ENCODE data around the gene ATG2A.

ATG2A gene

GRCh38 chr11:64900774-64901173 lies 16.2 kb downstream of the ATG2A start:
- no peak for DNase-seq

DNA sequence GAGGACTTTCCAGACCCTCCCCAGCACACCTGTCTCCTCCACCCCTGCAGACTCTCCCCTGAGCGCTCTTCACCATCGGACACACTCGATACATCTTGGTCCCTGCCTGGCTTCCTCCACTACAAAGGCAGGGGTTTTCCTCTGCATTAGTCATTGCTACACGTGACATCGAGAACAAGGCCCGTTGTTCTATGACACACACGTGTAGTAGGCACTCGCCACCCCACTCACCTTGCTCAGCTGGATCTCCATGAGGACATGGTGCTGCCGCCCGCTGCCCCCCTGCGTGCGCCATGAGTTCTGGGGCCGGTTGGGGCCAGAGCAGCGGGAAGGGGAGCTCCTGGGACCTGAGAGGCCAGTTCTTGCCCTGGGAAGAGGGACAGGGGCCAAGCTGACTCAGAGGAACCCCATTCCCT lies 16.7 kb downstream of the ATG2A start:
- DNase-seq = no peak

DNA sequence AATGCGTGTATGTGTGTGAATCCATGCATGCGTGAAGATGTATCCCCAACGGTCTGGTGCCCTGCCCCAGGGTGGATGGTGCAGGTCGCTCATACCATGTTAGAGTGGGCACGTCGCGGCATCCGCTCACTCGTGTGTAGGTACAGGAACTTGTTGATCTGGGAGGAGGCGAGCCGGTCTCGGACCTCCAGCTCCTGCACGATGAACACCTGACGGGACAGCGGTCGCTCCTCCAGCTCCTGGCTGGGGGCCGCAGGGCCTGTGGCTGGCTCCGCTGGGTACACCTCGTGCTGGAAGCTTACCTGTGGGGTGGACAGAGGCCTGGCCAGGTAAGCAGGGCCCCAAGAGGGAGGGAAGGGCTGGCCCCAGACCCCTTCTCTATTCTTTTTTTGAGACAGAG lies 18.5 kb downstream of the ATG2A start:
- no peak for DNase-seq

GRCh38 chr11:64898076-64898445 lies 18.9 kb downstream of the ATG2A start:
- DNase-seq = no peak

GRCh38 chr11:64897381-64898075 lies 19.5 kb downstream of the ATG2A start:
- DNase-seq = no peak

- DNase-seq = no peak
Measured at GRCh38 chr11:64896448-64897022, 20.5 kb downstream of the ATG2A start.

DNA sequence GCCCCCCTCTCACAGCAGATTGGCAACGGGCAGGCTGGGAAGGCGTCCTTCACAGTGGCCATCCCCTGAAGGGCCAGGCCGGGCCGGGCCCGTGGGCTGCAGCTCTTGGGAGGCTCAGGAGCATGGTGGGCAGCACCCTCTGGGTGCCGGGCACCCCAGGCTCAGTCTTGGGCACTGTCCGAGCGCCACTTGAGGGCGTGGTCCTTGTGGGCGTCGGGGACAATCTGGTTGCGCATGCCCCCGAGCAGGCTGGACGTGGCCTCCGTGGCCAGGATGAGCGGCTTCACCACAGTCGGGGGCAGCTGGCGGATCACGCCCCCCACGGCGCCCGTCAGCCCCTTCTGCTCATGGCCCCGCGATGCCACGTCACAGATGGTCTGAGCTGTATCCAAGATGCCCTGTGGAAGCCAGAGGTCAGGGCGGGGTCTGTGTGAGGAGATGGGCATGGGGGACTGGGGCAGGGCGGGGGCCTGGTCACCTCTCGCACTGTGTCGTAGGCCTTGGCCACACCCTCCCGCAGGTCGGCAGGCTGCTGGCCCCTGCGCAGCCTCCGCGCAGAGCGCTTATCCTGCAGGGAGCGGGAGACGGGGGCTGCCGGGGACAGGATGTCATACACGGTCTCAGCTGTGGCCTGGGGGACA lies 22.1 kb downstream of the ATG2A start:
- DNase-seq = no peak

- peak; percentile 52 for DNase-seq
Measured at GRCh38 chr11:64894070-64894811, 22.8 kb downstream of the ATG2A start.

DNA sequence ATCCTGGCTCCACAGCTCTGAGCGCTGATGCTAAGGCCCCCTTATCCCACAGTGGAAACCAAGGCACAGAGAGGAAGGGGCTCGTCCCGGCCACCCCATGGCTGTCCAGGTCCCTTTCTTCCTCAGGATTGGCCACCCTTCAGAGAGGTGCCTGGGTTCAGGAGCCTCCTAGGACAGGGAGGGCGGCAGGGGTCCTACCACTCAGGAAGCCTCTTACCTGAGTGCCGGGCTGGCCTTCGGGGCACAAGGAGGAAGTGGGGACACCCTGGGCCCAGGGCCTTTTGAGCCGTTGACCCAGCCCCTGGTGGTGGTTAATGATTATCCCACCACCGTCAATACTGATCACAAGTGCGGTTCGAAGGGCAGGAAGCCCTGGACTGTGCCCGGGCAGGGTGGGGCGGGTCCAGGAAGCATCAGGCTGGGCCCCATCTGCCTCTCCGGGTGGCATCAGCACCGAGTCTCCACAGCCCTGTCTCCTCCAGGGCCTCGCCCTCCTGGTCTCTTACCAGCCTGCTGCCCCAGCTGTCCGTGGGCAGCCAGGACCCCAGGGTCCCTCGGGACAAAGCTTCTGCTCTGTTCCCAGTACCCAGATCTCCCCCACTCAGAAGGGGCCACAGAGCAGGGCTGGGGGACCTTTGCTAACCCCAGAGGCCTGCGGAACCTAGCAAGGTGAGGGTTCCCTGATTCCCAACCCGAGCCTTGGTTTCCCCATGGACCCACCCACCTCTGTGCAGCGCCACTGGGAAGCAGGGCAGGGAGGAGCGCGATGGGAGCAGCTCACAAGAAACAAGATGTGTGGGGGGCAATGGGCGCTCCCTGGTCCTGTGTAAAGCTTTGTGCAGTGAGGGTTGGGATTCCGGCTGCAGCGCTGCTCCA lies 23.6 kb downstream of the ATG2A start:
- DNase-seq = no peak

DNA sequence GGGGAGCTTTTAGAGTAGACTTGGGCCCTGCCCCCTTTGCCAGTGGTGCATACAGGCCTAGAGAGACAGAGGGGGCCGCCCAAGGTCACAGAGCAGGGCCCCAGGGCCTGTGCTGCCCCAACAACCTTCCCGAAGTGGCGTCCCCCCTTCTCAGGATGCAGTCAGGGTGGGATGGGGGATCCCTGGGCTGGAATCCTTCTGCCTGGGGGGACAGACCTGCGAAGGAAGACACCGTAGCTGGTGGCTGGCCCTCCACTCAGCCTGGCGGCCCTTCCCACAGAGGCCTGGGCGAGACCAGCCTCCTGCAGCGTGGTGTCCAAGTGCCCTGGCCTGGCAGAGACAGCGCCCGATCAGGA lies 24.2 kb downstream of the ATG2A start:
- DNase-seq = no peak

GRCh38 chr11:64892411-64892831 lies 24.6 kb downstream of the ATG2A start:
- no peak for DNase-seq

- no peak for DNase-seq
Measured at GRCh38 chr11:64891880-64892279, 25.1 kb downstream of the ATG2A start.

- DNase-seq = no peak
Measured at GRCh38 chr11:64891215-64891848, 25.7 kb downstream of the ATG2A start.

DNA sequence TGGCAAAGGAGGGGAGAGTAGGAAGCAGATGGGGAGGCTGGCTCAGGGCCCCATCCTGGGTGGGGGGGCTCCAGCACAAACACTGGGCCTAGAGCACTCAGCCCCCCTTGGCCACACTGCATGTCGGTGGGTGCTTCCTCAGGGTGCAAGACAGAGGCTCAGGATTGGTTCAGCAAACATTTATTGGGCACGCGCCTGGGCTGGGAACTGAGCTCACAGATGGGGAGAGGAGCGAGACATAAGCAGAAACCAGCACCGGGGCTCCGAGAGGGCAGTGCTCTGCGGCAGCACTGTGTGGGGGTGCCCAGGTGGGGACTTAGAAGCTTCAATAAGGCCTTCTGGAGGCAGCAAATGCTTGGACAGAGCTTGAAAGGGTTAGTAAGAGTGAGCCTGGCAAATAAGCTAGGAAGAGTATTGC lies 26.5 kb downstream of the ATG2A start:
- no peak for DNase-seq

DNA sequence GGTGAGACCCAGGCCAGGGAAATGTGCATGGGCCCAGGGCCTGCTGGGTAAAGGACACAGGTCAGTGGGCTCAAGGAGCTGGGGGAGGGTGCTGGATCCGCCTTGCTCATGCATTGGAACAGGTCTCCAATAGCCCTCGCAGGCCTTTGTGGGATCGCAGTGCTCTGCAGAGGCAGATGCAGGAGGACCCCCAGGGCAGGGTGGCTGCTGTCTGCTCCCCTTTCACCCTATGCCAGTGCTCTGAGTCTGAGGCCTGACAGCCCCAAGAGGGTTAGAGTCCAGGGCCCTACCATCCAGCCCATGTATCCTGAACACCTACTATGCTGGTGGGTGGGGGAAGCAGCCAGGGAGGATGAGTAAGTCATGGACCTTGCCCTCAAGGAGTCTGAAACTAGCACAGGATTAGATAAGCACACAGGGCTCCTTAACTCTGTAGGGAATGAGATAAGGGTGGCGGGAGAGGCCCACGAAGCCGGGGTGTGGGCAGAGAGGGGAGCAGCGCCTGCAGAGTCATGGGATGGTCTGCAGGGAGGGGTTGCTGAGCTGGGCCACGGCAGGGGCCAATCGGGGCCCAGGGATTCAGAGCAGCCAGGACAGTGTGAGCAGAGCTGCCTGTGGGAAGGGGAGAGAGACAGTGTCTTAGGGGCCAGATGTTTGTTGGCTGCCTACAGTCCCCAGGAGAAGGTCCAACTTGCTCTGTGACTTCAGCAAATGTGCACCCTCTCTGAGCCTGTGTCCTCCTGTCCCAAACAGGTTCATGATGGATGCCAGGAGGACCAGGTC lies 28.1 kb downstream of the ATG2A start:
- DNase-seq = no peak

DNA sequence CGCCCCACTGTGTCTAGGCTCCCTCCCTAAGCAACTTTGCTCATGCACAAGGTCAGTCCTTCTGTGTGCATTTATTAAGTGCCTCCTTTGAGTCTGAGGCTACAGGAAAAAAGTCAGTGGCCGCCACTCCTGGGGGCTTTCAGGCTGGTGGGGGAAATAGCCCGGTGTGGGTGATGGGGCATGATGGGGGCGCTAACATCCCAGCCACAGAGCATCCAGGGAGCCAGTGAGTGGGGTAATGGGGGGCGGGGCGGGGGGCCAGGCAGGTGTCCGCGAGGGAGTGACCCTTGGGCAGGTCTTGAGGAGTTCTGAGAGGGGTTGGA lies 28.6 kb downstream of the ATG2A start:
- DNase-seq = no peak

GRCh38 chr11:64887757-64888405 lies 29.1 kb downstream of the ATG2A start:
- DNase-seq = peak; percentile 71

- no peak for DNase-seq
Measured at GRCh38 chr11:64887234-64887756, 29.7 kb downstream of the ATG2A start.

DNA sequence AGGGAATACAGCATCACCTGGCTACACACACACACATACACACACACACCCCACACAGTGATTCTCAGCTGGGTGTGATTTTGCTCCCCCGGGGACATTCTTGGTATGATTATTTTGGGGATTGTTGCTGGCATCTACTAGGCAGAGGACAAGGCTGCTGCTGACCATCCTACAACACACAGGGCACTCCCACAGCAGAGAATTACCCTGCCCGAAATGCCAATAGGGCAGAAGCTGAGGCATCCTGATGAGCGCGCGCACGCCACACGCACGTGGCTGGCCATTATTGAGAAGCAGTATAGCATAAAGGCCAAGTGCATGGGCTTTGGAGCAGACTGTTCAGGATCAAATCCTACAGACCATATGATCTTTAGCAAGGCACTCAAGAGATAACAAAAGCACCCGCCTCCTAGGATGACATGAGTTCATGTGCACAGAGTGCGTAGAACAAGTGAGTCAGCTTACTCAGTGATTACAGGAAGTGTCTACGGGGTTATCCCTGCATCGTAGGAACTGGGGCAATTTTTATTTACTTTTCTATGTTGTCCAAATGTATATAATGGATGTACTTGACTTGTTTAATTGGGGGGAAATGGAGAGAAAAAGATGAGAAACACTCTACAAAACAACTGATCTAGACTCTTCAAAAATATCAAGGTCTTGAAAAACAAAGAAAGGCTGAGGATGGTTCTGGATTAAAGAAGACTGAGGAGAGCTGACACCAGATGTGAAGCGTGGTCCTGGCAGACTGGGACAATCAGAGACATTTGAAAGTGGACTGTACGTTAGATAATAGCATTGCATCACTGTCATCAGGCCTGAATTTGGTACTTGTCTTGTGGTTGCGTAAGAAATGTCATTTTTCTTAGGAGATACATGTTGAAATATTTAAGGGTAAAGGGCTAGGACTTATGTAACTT lies 31.4 kb downstream of the ATG2A start:
- DNase-seq = no peak

- DNase-seq = no peak
Measured at GRCh38 chr11:64884019-64884418, 33.0 kb downstream of the ATG2A start.
